Measurements from ENCODE around the gene HCST. TPM values are rescaled to one million over a fixed set of nuclear protein-coding genes. Genes with fewer than 3 reads are reported as not detected.

The HCST gene
- total and polyA plus RNA-seq, 2 of the 13 experiments (the other 11 are each of a cell fraction or from before 2014, with no cell fraction given) = 0.24 to 1.2 TPM

- Histone ChIP-seq H3K79me2 (ENCODE audit: insufficient read depth, low read length) (no peaks in the 10 kb centered on the region), H3K4me1 (ENCODE audit: insufficient read depth, low read length) (peaks cover 39% of the 10 kb centered on the region), H3K4me2 (ENCODE audit: low read depth, low read length) (peak overlapping the region; percentile 92), H2AFZ (ENCODE audit: low read length) (no peak overlapping the region), H3K9me3 (ENCODE audit: low read length) (no peaks in the 10 kb centered on the region), H4K20me1 (ENCODE audit: insufficient read depth, low read length) (no peaks in the 10 kb centered on the region), H3K9ac (ENCODE audit: insufficient read depth, low read depth, low read length) (peak overlapping the region; percentile 24; the same call in 1 of the 2 replicates), H3K27ac (ENCODE audit: extremely low read length, insufficient read depth, low read length) (no peak overlapping the region), H3K36me3 (replicated peaks in 1 of 2; ENCODE audit: control insufficient read depth in 1 of 2, insufficient read depth in 2 of 2, low read length in 2 of 2) (no peaks in the 10 kb centered on the region), H3K4me3 (replicated peaks in 1 of 3; ENCODE audit: insufficient read depth in 1 of 3, low read depth in 2 of 3, low read length in 3 of 3) (peak overlapping the region; percentile 41 to 70 (median 50)), H3K27me3 (ENCODE audit: control insufficient read depth in 1 of 2, insufficient read depth in 2 of 2, low read length in 2 of 2) (peaks cover 6 to 39% of the 10 kb centered on the region in 2 experiments)
- peak; percentile 92 for ATAC-seq
- no TSS peak for BruUV-seq (replicated peaks)
- intact Hi-C loops (cut with micrococcal nuclease; ENCODE audit: unreplicated experiment) = loop anchor here (5.0 kb wide), 1 partner anchor 49 kb away; the partner anchor contains the start of gene PRODH2
- FAIRE-seq = peak; percentile 83
- CTCF ChIA-PET (ENCODE audit: low intra/inter-chr PET ratio, low total read pairs) = no interaction called here
- in situ Hi-C loops (cut with HindIII; ENCODE audit: extremely low pct_ligation_motif_present, low pct_unique_long_range_greater_than_20kb) = no loop called here
- POLR2A ChIA-PET = interaction anchor here (0.7 to 1.1 kb wide), 4 partner anchors 15 to 113 kb away, joined by 3 to 4 read pairs (median 3); partner anchors contain the start of genes LIN37 and PRODH2
- peak; percentile 89 for DNase-seq (ENCODE audit: low spot score)
- WGBS (ENCODE audit: low lambda C conversion rate) = 15% methylated on average over 21 of the region's 55 CpGs
- TF ChIP-seq NBN (conservative IDR thresholded peaks at IDR 0.05) = no peak
- TF ChIP-seq MLX (CRISPR knock-in tag; IDR thresholded peaks at IDR 0.05) = no peak
- peak; percentile 70; the same call in 1 of the 2 replicates for TF ChIP-seq ZFP91 (CRISPR knock-in tag; IDR thresholded peaks at IDR 0.05; ENCODE audit: borderline replicate concordance)
- TF ChIP-seq GPBP1L1 (CRISPR knock-in tag; IDR thresholded peaks at IDR 0.05) = no peak
- TF ChIP-seq ATF6 (CRISPR knock-in tag; conservative IDR thresholded peaks at IDR 0.05) = no peak
- TF ChIP-seq CHD4 (IDR thresholded peaks at IDR 0.05; ENCODE audit: borderline replicate concordance, low read length) = no peak
- no peak for TF ChIP-seq GTF2F1 (IDR thresholded peaks at IDR 0.05; ENCODE audit: low read length)
- peak; percentile 71; the same call in 1 of the 2 replicates for TF ChIP-seq KLF15 (CRISPR knock-in tag; IDR thresholded peaks at IDR 0.05; ENCODE audit: borderline replicate concordance)
- TF ChIP-seq ZBTB7A (CRISPR knock-in tag; IDR thresholded peaks at IDR 0.05) = no peak
- TF ChIP-seq HNRNPL (IDR thresholded peaks at IDR 0.05; ENCODE audit: low read depth, low read length) = 0 out of 2 replicates have a peak, but pooled peaks have one; percentile 23
- no peak for TF ChIP-seq ZBTB14 (CRISPR knock-in tag; IDR thresholded peaks at IDR 0.05)
- no peak; the same call in 1 of the 2 replicates for TF ChIP-seq HOXD1 (CRISPR knock-in tag; IDR thresholded peaks at IDR 0.05)
- peak; percentile 19; the same call in 1 of the 2 replicates for TF ChIP-seq RXRA (CRISPR knock-in tag; IDR thresholded peaks at IDR 0.05)
- 0 out of 2 replicates have a peak, but pooled peaks have one; percentile 39 for TF ChIP-seq ZNF605 (CRISPR knock-in tag; IDR thresholded peaks at IDR 0.05)
These were observed 41.3 kb upstream of the HCST start for GRCh38 chr19:35860818-35861639.
